GM19238 (cell line): ENCODE measurements around the gene SWT1.
A peak's percentile ranks its signal among the peaks of the same experiment; 100 is the strongest.
"Not testable (repeated sequence)": the region's sequence is repeated elsewhere in the genome, so short reads cannot be mapped to it uniquely, and the experiment has no call there.

ENCODE experiments used
- DNase-seq: peaks from one replicate; pipeline ENCODE4 v3.0.0; 2011; ENCODE audit warnings: low spot score; ENCODE audit not compliant: insufficient read length

SWT1 gene

DNA sequence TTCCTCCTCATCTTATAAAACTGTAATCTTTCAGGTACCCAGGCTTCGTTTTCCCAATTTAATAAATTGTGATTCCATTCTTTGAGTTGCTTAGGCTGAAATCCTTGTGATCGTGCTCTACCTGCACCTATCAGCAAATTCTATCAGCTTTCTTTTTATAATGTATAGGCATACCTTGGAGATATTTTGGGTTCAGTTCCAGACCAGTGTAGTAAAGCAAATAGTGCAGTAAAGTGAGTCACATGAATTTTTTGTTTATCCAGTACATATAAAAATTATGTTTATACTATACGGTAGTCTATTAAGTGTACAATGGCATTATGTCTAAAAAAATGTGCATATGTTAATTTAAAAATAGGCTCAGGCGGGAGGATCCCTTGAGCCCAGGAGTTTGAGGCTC is 5.5 kb downstream of the SWT1 start:
- DNase-seq, result no peak

DNA sequence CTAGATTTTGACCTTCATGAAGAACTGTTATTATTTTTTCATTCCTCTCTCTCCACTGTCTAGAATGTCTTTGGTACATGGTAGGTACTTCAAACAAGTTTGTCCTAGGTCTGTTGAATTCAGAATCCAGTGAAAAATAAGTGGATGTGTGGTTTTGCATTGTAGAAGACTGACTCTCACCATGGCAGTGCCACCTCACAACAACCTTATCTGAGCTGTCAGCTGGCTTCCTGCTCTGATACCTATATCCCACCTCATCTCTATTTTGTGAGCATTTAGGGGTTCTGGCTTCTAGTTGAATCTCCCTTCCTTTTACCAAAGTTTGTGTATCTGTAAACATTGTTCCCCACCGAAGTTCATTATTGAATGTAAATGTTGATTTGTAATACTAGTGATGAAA is 9.1 kb downstream of the SWT1 start:
- DNase-seq, result no peak

DNA sequence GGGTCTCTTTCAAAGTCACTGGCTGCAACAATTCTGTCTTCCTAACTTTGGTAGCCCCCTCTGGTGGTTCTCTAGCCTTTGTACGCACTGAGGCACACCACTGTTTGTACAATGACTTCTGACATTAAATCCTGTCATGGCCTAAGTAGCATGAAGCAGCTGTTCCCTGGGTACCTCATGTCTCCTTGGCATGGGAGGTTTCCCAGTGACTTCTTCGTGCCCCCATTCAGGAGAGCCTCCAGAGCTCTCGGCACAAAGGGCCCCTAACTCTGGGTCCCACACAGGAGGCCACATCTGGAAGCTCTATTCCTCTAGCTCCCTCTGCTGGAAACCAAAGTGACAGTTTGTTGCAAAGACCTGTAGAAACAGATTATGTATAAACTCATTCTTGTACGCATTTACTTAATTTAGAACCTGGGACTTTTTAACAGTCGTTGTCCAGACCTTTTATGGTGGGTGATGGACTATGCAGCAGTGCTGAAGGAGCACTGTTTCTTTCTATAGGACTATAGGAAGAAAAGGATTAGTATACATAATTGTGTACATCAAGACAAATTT is 13.4 kb downstream of the SWT1 start:
- DNase-seq, result peak; percentile 32

DNA sequence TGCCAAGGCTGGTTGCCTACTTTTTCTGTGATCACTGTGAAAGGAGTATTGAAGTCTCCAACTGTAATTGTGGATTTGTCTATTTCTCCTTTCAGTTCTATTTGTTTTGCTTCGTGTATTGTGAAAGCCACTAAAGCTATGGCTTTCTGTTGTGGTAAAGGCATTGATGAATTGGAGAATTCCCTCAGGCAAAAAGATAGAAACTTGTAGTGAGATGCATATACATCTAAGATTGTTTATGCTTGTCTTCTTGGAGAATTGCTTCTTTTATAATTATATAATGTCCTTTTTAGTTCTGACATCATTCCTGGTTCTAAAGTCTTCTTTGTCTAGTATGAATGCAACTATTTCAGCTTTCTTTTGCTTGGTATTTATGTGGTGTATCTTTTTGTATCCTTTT is 36.8 kb downstream of the SWT1 start:
- DNase-seq, result no peak

DNA sequence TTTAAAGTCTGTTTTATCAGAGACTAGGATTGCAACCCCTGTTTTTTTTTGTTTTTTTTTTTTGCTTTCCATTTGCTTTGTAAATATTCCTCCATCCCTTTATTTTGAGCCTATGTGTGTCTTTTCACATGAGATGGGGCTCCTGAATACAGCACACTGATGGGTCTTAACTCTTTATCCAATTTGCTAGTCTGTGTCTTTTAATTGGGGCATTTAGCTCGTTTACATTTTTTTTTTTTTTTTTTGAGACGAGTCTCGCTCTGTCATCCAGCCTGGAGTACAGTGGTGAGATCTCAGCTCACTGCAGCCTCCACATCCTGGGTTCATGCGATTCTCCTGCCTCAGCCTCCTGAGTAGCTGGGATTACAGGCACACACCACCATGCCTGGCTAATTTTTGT is 41.7 kb downstream of the SWT1 start:
- DNase-seq, result not testable (repeated sequence)

DNA sequence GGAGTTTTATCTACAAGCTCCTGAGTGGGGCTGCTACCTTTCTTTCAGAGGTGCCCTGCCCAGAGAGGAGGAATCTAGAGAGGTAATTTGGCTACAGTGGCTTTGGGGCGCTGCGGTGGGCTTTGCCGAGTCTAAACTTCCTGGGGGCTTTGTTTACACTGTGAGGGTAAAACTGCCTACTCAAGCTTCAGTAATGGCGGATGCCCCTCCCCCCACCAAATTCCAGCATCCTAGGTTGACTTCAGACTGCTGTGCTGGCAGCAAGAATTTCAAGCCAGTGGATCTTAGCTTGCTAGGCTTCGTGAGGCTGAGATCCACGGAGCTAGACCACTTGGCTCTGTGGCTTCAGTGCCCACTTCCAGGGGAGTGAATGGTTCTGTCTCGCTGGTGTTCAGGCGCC is 43.9 kb downstream of the SWT1 start:
- DNase-seq, result no peak

DNA sequence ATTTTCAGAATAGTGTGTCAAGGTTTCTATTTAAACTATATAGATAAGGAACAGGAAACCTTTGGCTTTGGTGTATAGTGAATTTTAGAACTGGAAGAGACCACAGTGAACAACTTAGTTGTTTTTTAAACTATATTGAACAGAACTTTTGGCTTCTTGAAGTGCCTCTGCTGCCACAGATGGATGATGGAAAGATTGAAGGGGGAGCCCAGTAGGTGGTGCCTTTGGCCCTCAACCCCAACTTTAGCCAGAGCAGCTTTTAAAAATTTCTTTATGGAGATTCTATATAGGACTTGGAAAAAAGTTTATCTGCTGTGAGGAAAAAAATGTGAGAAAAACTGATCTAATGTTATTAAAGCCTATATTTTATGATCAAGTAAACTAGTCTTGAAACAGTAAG is 50.2 kb downstream of the SWT1 start:
- no peak for DNase-seq

DNA sequence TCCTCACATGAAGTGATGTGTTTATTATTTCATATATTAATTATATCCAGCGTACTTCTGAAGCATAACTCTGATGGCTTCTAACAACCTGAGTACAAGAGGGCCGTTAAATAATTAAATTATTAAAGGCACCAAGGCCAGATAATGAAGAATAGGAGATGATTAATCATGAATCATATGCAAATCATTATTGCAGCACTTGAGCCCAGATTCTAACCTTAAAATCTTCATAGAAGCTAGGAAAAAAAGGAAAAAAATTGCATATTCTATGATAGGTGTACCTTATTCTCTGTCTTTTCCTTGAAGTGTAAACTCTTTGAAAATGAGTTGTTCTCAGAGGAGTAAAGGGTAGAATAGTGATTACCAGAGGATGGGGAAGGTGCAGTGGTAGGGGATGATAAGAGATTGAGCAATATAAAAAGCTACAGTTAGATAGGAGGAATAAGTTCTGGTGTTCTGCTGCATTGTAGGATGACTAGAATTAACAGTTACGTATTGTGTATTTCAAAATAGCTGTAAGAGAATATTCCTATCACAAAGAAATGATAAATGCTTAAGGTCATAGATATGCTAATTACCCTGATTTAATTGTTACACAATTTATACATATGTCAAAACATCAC is 51.1 kb downstream of the SWT1 start:
- no peak for DNase-seq

DNA sequence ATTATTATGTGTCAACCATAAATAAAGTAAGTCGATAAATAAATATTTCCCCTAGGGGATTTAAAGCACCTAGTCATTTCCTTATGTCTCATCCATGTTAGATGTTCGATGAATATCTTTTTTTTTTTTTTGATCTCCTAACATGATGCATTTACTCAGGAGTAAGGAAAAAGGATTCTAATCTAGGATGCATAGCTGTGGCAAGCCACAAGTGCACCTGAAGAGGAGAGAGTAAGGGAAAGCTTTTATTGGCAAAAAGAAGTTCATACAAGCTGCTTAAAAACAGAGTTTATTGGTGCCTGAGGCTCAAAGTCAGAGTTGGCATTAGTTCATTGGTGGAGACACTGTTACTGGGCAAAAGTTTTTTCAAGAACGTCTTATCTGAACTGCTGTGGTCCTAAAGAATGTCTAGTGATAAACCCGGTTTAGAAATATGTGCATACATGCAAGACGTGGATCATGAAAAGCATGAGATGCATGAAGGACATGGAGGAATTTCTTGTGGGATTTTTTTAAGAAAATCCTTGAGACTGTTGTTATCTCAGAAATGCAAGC is 51.7 kb downstream of the SWT1 start:
- no peak for DNase-seq

DNA sequence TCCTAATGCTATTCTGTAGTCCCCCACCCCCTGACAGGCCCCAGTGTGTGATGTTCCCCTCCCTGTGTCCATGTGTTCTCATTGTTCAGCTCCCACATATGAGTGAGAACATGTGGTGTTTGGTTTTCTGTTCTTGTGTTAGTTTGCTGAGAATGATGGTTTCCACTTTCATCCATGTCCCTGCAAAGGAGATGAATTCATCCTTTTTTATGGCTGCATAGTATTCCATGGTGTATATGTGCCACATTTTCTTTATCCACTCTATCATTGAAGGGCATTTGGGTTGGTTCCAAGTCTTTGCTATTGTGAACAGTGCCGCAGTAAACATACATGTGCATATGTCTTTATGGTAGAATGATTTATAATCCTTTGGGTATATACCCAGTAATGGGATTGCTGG is 52.4 kb downstream of the SWT1 start:
- DNase-seq, result not testable (repeated sequence)

DNA sequence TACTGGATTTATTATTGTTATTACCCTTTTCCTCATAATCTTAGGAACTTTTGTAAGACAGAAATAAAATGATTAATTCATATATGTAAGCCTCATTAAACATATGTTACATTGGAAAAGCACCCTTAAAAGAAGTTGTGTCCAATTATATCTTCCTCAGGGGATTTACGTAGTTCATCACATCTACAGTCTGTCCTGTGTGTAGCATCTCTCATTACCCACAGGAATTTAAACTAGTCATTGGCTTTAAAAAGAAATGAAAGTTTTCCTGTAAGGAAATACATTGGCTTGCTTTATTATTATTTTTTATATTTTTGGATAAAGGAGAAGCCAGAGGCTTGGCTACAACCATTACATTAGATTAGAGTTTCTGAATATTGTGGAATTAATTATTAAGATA is 56.1 kb downstream of the SWT1 start:
- no peak for DNase-seq

DNA sequence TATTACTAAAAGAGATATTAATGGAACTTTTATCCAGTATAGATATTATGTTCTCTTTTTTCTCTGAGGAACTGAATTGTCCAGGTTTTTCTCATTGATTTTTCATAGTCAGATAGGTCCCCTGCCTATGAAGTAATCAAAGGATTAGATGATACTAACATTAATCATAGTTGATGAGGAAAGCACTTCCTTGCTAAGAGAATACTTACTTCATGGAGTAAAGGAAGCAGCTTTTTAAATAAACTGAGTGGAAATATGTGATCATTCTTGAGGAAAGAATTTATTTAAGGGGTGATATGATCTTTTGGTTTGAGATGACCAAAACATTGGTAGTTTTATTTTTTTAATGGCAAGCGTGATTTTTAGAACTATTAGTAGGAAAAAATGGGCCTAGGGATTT is 58.9 kb downstream of the SWT1 start:
- DNase-seq, result no peak

DNA sequence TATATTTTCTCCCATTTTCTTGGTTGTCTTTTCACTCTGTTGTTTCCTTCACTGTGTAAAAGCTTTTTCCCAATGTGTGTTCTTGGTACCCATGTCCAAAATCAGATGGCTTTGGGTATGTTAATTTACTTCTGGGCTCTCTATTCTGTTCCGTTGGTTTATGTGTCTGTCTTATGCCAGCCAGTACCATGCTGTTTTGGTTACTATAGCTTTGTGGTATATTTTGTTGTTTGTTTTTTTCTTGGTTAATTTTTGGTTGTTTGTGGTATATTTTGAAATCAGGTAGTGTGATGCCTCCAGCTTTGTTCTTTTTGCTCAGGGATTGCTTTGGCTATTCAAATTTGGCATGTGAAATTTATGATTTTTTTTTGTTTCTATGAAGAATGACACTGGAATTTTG is 67.2 kb downstream of the SWT1 start:
- DNase-seq, result no peak

DNA sequence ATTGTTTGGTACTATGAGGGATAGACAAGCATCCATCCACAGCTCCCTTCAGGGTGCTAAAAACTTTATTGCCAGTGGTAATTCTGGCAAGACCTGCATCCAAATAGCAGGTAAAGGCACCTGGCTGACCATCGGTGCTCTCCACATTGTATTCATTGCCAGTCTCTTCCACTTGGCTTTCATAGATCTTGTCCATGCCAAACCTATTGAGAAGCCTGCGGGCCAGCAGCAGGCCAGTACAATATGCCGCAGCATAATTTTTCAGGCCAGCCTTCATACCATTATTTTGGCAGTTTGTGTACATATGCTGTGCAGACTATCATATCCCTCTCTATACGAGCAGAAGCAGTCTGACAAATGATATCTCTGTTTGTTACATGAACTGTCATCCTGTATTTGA is 70.2 kb downstream of the SWT1 start:
- DNase-seq, result no peak

DNA sequence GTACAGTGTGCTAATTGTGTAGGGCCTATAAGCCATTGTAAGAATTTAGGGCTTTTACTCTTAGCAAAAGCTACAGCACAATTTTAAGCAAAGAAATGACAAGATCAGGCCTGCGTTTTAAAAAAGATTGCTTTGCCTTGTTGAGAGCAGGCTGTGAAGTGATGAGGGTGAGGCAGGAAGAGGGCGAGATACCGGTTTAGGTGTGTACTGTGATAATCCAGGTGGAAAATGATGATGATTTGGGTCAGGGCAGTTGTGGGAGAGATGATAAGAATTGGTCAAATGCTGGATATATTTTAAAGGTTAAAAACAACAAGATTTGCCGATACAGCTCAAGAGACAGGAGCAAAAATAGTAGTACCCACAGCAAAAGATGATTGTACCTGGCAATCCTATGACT is 72.0 kb downstream of the SWT1 start:
- DNase-seq, result no peak

DNA sequence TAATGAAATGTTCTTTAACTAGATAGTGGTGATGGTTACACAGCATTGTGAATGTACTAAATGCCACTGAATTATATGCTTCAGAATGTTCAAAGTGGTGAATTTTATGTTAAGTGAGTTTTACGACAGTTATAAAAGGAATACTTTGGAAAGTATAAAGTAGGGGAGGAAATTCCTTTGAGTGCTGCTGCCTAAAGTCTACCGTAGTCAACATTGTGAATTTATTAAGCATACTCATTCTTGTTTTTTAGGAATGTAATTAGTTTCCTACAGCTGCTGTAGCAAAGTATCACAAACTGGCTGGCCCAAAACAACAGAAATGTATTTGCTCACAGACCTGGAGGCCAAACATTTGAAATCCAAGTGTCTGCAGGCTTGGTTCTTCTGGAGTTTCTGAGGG is 73.0 kb downstream of the SWT1 start:
- DNase-seq, result no peak

DNA sequence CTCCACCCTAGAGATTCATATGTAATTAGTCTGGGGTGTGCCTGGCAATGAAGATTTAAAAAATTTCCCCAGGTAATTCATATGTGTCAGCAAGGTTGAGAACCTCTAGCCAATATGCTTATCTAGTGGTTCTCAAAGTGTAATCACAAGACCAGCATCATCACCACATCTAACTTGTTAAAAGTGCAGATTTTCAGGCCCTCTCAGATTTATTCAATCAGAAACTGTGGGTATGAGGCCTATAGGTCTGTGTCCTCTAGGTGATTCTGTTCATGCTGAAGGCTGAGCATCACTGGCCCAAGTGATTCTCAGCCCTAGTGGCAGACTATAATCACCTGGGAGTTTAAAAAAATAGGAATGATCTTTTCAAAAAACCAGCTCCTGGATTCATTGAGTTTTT is 75.9 kb downstream of the SWT1 start:
- no peak for DNase-seq

DNA sequence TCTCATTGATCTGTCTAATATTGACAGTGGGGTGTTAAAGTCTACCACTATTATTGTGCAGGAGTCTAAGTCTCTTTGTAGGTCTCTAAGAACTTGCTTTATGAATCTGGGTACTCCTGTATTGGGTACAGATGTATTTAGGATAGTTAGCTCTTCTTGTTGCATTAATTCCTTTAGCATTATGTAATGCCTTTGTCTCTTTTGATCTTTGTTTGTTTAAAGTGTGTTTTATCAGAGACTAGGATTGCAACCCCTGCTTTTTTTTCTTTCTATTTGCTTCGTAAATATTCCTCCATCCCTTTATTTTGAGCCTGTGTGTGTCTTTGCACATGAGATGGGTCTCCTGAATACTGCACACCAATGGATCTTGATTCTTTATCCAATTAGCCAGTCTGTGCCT is 77.2 kb downstream of the SWT1 start:
- DNase-seq, result not testable (repeated sequence)

DNA sequence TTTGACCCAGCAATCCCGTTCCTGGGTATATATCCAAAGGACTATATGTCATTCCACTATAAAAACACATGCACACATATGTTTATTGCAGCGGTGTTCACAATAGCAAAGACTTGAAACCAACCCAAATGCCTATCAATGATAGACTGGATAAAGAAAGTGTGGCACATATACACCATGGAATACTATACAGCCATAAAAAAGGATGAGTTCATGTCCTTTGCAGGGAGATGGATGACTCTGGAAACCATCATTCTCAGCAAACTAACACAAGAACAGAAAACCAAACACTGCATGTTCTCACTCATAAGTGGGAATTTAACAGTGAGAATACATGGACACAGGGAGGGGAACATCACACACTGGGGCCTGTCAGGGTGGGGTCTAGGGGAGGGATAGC is 80.2 kb downstream of the SWT1 start:
- DNase-seq, result not testable (repeated sequence)

DNA sequence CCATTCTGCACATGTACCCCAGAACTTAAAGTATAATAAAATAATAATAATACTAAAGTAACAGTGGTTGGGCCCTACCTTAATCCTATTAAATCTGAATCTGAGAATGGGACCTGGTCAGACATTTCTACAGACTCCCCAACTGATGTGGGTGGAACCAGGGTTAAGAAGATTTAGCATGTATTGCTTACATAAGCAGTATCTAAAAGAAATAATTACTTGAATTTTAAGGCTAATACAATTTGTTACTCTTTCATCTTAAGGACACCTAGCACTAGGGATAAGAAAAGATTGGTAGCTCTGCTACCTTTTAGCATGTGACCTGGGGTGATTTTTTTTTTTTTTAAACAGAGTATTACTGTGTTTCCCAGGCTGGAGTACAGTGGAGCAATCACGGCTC is 80.7 kb downstream of the SWT1 start:
- no peak for DNase-seq

DNA sequence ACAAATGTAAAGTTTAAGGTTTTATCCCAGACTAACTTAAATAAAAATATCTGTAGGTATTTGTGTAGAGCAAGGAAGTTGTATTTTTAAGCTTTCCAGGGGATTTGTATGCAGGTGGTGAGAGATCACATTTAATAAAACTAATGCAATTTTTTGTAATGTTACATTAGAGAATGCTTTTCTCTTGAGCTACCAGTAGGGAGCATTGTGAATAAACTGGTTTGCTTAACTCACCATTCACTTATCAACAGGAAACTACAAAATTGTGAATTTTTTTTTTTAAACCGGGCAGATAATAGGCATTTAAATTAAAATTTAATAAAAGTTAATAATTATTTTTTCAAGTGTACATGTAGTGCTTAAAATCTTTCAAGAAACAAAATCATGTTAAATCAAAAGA is 81.5 kb downstream of the SWT1 start:
- DNase-seq, result no peak

DNA sequence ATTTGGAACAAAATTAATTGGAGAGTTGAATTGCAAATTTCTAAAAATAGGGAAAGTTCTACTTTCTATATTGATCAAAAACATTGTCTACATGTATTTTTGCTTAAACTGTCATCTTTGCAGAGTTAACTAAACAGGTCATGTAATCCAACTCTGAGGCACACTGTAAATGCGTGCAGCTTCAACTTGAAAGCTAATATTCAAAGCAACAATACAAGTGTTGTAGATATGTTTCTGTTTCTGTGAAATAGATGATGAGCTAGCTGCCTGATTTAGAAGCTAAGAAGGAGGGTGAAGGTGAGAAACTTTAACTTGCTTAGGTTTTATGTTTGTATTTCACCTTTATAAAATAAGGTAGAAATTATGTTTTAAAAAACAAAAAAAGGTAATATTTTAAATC is 82.9 kb downstream of the SWT1 start:
- no peak for DNase-seq

DNA sequence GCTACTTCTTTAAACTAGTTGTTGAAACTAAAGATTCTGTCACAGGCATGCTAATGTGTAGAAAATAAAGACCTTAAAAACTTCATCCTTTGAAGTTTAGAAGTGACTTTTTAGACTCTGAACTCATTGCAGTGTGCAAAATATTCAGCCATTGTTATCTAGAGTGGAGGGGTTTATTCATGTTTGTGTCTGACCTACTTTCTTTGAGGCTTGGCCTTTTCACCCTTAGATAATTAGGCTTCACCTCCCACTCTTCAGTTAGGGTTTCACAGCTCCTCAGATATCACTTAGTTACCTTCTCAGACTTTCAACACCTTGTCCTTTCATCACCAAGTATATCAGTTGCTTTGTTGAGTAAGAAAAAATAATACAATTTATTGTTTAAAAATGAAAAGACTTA is 84.2 kb downstream of the SWT1 start:
- no peak for DNase-seq
